GM23338 (cell line): ENCODE data around the gene NUBPL. TPM values are rescaled to one million over a fixed set of nuclear protein-coding genes. Genes with fewer than 3 reads are reported as not detected.

ENCODE experiments used
- ATAC-seq: fragments of 200-7000 bp; cut with Tn5 transposase; 3 replicates; pipeline ENCODE4 v1.9.1; 2020
- DNase-seq: peaks from one replicate; pipeline ENCODE4 v3.0.0-alpha.2; 2015; ENCODE audit warnings: low spot score
- H2AFZ ChIP-seq: fragments of 200-600 bp; sonication (generic); 2 replicates; pipeline ENCODE4 v1.8.0; 2016; ENCODE audit warnings: antibody characterized with exemption, mild to moderate bottlenecking, moderate library complexity
- H3F3A ChIP-seq: fragments of 200-600 bp; sonication (generic); replicated peaks from 2 replicates; pipeline ENCODE4 v1.8.0; 2017; ENCODE audit warnings: antibody characterized with exemption, mixed run types, low read depth
- H3K27ac ChIP-seq: fragments of 200-600 bp; sonication (generic); 2 replicates; pipeline ENCODE4 v1.6.1; 2016; ENCODE audit warnings: low read depth
- H3K27me3 ChIP-seq: fragments of 200-600 bp; sonication (generic); 2 replicates; pipeline ENCODE4 v1.8.0; 2016; ENCODE audit warnings: mild to moderate bottlenecking, mixed run types, moderate library complexity; ENCODE audit not compliant: insufficient read depth
- H3K36me3 ChIP-seq: fragments of 200-600 bp; sonication (generic); 2 replicates; pipeline ENCODE4 v1.8.0; 2016; ENCODE audit warnings: mild to moderate bottlenecking; ENCODE audit not compliant: insufficient read depth
- H3K4me1 ChIP-seq: fragments of 200-600 bp; sonication (generic); 2 replicates; pipeline ENCODE4 v1.8.0; 2016; ENCODE audit warnings: mild to moderate bottlenecking, moderate library complexity; ENCODE audit not compliant: insufficient read depth
- H3K4me2 ChIP-seq: fragments of 200-600 bp; sonication (generic); 2 replicates; pipeline ENCODE4 v1.7.1; 2017; ENCODE audit warnings: mixed run types
- H3K4me3 ChIP-seq: fragments of 200-600 bp; sonication (generic); 2 replicates; pipeline ENCODE4 v1.6.1; 2016; ENCODE audit warnings: mixed run types
- H3K79me2 ChIP-seq: fragments of 200-600 bp; sonication (generic); replicated peaks from 2 replicates; pipeline ENCODE4 v1.8.0; 2017; ENCODE audit warnings: mild to moderate bottlenecking; ENCODE audit not compliant: insufficient read depth
- H3K9me2 ChIP-seq: fragments of 200-600 bp; sonication (generic); 2 replicates; pipeline ENCODE4 v1.8.0; 2017; ENCODE audit not compliant: insufficient read depth
- H4K20me1 ChIP-seq: fragments of 200-600 bp; sonication (generic); replicated peaks from 2 replicates; pipeline ENCODE4 v1.8.0; 2017; ENCODE audit warnings: mild to moderate bottlenecking; ENCODE audit not compliant: insufficient read depth
- H3K27ac Mint-ChIP-seq: 2 replicates; pipeline ENCODE4 v1.8.0; 2020; ENCODE audit warnings: inconsistent platforms, mild to moderate bottlenecking, moderate library complexity, mixed read lengths
- H3K27me3 Mint-ChIP-seq: 3 replicates; pipeline ENCODE4 v1.8.0; 2022; ENCODE audit warnings: low read depth, mild to moderate bottlenecking, moderate library complexity, mixed read lengths, inconsistent platforms; ENCODE audit not compliant: insufficient read depth, poor library complexity
- H3K36me3 Mint-ChIP-seq: 3 replicates; pipeline ENCODE4 v1.8.0; 2021; ENCODE audit warnings: low read depth, mild to moderate bottlenecking, inconsistent platforms, moderate library complexity, mixed read lengths
- H3K4me1 Mint-ChIP-seq: 3 replicates; pipeline ENCODE4 v1.8.0; 2020; ENCODE audit warnings: mild to moderate bottlenecking, inconsistent platforms, mixed read lengths
- H3K4me3 Mint-ChIP-seq: 3 replicates; pipeline ENCODE4 v1.8.0; 2021; ENCODE audit warnings: moderate library complexity, mild to moderate bottlenecking, inconsistent platforms, mixed read lengths
- H3K9me3 Mint-ChIP-seq: 3 replicates; pipeline ENCODE4 v1.8.0; 2020; ENCODE audit warnings: moderate library complexity, mild to moderate bottlenecking, inconsistent platforms, mixed read lengths
- CREB1 ChIP-seq: fragments of 250-450 bp; sonication (Bioruptor Pico); IDR thresholded peaks from 2 replicates; pipeline ENCODE4 v1.5.0; 2020; ENCODE audit warnings: low read depth, mild to moderate bottlenecking, moderate library complexity
- EZH2 ChIP-seq: fragments of 200-600 bp; sonication (generic); IDR thresholded peaks from one replicate; pipeline ENCODE4 v1.8.0; 2017; ENCODE audit warnings: antibody characterized with exemption, mild to moderate bottlenecking, low read depth; ENCODE audit not compliant: unreplicated experiment
- JUNB ChIP-seq: IDR thresholded peaks from one replicate; pipeline ENCODE4 v1.6.1; 2016; ENCODE audit warnings: antibody characterized with exemption; ENCODE audit not compliant: unreplicated experiment
- POLR2AphosphoS5 ChIP-seq: IDR thresholded peaks from 2 replicates; pipeline ENCODE4 v1.6.1; 2016; ENCODE audit warnings: antibody characterized with exemption, low read depth
- STAT1 ChIP-seq: IDR thresholded peaks from one replicate; pipeline ENCODE4 v1.6.1; 2016; ENCODE audit warnings: antibody characterized with exemption; ENCODE audit not compliant: unreplicated experiment
- ZNF114 ChIP-seq: fragments of 250-450 bp; sonication (Bioruptor Pico); IDR thresholded peaks from 2 replicates; pipeline ENCODE4 v1.5.0; 2020; ENCODE audit warnings: mild to moderate bottlenecking, moderate library complexity
- polyA plus RNA-seq: library from polyadenylated mRNA; unstranded; fragments of >200 nt; fragmentation: Nextera tagmentation; extraction: Ambion mirVana; gene quantifications from 2 replicates; pipeline ENCODE4 v1.2.1, GENCODE V29; 2016
- total RNA-seq: library from RNA; depleted of rRNA; stranded (reverse); fragments of >200 nt; shearing (Covaris generic); gene quantifications from 2 replicates; pipeline ENCODE4 v1.2.3, GENCODE V29; 2014
- TF ChIP-seq, protein P1 (sequence below): IDR thresholded peaks from 2 replicates; pipeline ENCODE4 v1.6.1; 2016; ENCODE audit warnings: antibody characterized with exemption
- TF ChIP-seq, protein P2 (sequence below): fragments of 250-450 bp; sonication (Bioruptor Pico); IDR thresholded peaks from 2 replicates; pipeline ENCODE4 v1.5.0; 2020; ENCODE audit warnings: mild to moderate bottlenecking, moderate library complexity
- TF ChIP-seq, protein P3 (sequence below), 2 experiments: fragments of 200-600 bp in 1 of 2; sonication (generic) in 1 of 2; conservative IDR thresholded peaks; 2 replicates each; pipeline versions ENCODE4 v1.5.1 to v1.6.1; 2016 to 2017; ENCODE audit warnings: antibody characterized with exemption in 2 of 2, low read depth in 2 of 2, mild to moderate bottlenecking in 2 of 2, moderate library complexity in 1 of 2

Gene NUBPL
- total and polyA plus RNA-seq, 2 experiments from 2014 or later, result 6.1 to 20.7 TPM

DNA sequence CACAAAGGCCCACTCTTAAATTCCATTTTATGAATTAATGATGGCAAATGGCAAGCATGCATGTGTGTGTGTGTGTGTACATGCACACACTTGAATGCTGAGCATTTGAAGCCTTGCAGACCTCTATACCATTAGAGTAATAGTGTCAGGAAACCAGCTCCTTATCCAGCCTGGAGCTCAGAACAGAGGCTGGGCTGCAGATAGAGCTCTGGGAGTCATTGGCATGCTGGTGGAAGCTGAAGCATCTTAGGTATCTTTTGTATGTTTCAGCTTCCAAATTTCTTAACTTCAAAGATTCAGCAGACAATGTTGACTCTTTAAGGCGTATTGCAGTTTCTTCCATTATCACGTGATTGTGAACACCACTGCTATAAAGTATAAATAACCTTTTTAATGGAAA is 323.0 kb downstream of the NUBPL start:
- Histone ChIP-seq H2AFZ (no peak overlapping the region), H4K20me1 (no peaks in the 10 kb centered on the region), H3K27ac (no peak overlapping the region), H3K79me2 (no peaks in the 10 kb centered on the region), H3F3A (no peaks in the 10 kb centered on the region), H3K36me3 (no peaks in the 10 kb centered on the region), H3K27me3 (no peaks in the 10 kb centered on the region), H3K4me3 (no peak overlapping the region), H3K9me2 (peaks cover 3% of the 10 kb centered on the region; the same call in 1 of the 2 replicates), H3K4me1 (no peaks in the 10 kb centered on the region), H3K4me2 (no peak overlapping the region)
- no peaks in the 10 kb centered on the region for H3K36me3 Mint-ChIP-seq
- H3K27ac Mint-ChIP-seq, result no peak overlapping the region
- ATAC-seq, result no peak
- H3K4me1 Mint-ChIP-seq, result no peaks in the 10 kb centered on the region
- H3K4me3 Mint-ChIP-seq, result no peak overlapping the region
- DNase-seq, result no peak
- no peaks in the 10 kb centered on the region for H3K9me3 Mint-ChIP-seq
- TF ChIP-seq ZNF114 (CRISPR knock-in tag) (no peak), STAT1 (no peak), POLR2AphosphoS5 (no peak), EZH2 (no peak), JUNB (no peak), CREB1 (CRISPR knock-in tag) (no peak)
- TF ChIP-seq, protein P1, sequence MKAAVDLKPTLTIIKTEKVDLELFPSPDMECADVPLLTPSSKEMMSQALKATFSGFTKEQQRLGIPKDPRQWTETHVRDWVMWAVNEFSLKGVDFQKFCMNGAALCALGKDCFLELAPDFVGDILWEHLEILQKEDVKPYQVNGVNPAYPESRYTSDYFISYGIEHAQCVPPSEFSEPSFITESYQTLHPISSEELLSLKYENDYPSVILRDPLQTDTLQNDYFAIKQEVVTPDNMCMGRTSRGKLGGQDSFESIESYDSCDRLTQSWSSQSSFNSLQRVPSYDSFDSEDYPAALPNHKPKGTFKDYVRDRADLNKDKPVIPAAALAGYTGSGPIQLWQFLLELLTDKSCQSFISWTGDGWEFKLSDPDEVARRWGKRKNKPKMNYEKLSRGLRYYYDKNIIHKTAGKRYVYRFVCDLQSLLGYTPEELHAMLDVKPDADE, result no peak
- TF ChIP-seq, protein P2, sequence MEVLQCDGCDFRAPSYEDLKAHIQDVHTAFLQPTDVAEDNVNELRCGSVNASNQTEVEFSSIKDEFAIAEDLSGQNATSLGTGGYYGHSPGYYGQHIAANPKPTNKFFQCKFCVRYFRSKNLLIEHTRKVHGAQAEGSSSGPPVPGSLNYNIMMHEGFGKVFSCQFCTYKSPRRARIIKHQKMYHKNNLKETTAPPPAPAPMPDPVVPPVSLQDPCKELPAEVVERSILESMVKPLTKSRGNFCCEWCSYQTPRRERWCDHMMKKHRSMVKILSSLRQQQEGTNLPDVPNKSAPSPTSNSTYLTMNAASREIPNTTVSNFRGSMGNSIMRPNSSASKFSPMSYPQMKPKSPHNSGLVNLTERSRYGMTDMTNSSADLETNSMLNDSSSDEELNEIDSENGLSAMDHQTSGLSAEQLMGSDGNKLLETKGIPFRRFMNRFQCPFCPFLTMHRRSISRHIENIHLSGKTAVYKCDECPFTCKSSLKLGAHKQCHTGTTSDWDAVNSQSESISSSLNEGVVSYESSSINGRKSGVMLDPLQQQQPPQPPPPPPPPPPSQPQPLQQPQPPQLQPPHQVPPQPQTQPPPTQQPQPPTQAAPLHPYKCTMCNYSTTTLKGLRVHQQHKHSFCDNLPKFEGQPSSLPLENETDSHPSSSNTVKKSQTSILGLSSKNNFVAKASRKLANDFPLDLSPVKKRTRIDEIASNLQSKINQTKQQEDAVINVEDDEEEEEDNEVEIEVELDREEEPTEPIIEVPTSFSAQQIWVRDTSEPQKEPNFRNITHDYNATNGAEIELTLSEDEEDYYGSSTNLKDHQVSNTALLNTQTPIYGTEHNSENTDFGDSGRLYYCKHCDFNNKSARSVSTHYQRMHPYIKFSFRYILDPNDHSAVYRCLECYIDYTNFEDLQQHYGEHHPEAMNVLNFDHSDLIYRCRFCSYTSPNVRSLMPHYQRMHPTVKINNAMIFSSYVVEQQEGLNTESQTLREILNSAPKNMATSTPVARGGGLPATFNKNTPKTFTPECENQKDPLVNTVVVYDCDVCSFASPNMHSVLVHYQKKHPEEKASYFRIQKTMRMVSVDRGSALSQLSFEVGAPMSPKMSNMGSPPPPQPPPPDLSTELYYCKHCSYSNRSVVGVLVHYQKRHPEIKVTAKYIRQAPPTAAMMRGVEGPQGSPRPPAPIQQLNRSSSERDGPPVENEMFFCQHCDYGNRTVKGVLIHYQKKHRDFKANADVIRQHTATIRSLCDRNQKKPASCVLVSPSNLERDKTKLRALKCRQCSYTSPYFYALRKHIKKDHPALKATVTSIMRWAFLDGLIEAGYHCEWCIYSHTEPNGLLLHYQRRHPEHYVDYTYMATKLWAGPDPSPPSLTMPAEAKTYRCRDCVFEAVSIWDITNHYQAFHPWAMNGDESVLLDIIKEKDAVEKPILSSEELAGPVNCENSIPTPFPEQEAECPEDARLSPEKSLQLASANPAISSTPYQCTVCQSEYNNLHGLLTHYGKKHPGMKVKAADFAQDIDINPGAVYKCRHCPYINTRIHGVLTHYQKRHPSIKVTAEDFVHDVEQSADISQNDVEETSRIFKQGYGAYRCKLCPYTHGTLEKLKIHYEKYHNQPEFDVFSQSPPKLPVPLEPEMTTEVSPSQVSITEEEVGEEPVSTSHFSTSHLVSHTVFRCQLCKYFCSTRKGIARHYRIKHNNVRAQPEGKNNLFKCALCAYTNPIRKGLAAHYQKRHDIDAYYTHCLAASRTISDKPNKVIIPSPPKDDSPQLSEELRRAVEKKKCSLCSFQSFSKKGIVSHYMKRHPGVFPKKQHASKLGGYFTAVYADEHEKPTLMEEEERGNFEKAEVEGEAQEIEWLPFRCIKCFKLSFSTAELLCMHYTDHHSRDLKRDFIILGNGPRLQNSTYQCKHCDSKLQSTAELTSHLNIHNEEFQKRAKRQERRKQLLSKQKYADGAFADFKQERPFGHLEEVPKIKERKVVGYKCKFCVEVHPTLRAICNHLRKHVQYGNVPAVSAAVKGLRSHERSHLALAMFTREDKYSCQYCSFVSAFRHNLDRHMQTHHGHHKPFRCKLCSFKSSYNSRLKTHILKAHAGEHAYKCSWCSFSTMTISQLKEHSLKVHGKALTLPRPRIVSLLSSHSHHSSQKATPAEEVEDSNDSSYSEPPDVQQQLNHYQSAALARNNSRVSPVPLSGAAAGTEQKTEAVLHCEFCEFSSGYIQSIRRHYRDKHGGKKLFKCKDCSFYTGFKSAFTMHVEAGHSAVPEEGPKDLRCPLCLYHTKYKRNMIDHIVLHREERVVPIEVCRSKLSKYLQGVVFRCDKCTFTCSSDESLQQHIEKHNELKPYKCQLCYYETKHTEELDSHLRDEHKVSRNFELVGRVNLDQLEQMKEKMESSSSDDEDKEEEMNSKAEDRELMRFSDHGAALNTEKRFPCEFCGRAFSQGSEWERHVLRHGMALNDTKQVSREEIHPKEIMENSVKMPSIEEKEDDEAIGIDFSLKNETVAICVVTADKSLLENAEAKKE (CRISPR knock-in tag), result no peak
- TF ChIP-seq, protein P3, sequence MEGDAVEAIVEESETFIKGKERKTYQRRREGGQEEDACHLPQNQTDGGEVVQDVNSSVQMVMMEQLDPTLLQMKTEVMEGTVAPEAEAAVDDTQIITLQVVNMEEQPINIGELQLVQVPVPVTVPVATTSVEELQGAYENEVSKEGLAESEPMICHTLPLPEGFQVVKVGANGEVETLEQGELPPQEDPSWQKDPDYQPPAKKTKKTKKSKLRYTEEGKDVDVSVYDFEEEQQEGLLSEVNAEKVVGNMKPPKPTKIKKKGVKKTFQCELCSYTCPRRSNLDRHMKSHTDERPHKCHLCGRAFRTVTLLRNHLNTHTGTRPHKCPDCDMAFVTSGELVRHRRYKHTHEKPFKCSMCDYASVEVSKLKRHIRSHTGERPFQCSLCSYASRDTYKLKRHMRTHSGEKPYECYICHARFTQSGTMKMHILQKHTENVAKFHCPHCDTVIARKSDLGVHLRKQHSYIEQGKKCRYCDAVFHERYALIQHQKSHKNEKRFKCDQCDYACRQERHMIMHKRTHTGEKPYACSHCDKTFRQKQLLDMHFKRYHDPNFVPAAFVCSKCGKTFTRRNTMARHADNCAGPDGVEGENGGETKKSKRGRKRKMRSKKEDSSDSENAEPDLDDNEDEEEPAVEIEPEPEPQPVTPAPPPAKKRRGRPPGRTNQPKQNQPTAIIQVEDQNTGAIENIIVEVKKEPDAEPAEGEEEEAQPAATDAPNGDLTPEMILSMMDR (conservative IDR thresholded peaks at IDR 0.05; ENCODE audit: low read depth in 2 of 2), result no peak
- peaks cover 2% of the 10 kb centered on the region for H3K27me3 Mint-ChIP-seq
